Endodermal cell (in vitro differentiated cells): Measurements from ENCODE around the gene LYRM4. TPM values are rescaled to one million over a fixed set of nuclear protein-coding genes. Genes with fewer than 3 reads are reported as not detected.

Experiments
- DNase-seq: peaks from one replicate; pipeline ENCODE4 v3.0.0-alpha.2; 2017
- H3K27ac ChIP-seq: 2 replicates; pipeline ENCODE4 v1.5.1; 2013; ENCODE audit warnings: mild to moderate bottlenecking, low read depth, low read length, moderate library complexity
- H3K27me3 ChIP-seq: 2 replicates; pipeline ENCODE4 v1.6.1; 2013; ENCODE audit warnings: mild to moderate bottlenecking, low read length, moderate library complexity; ENCODE audit not compliant: insufficient read depth, control insufficient read depth, poor library complexity, severe bottlenecking
- H3K36me3 ChIP-seq: 2 replicates; pipeline ENCODE4 v1.7.0; 2013; ENCODE audit warnings: mild to moderate bottlenecking, low read length, moderate library complexity; ENCODE audit not compliant: control insufficient read depth, insufficient read depth
- H3K4me1 ChIP-seq: one replicate; pipeline ENCODE4 v1.7.0; 2013; ENCODE audit warnings: low read length; ENCODE audit not compliant: control insufficient read depth, insufficient read depth
- H3K4me3 ChIP-seq: 2 replicates; pipeline ENCODE4 v1.5.1; 2013; ENCODE audit warnings: mild to moderate bottlenecking, low read length, moderate library complexity
- H3K9ac ChIP-seq: 2 replicates; pipeline ENCODE4 v1.6.1; 2013; ENCODE audit warnings: mild to moderate bottlenecking, low read length, moderate library complexity; ENCODE audit not compliant: poor library complexity, severe bottlenecking; ENCODE audit errors: extremely low read depth
- H3K9me3 ChIP-seq: 2 replicates; pipeline ENCODE4 v1.6.1; 2013; ENCODE audit warnings: mild to moderate bottlenecking, low read length, moderate library complexity; ENCODE audit not compliant: control insufficient read depth
- H3K27ac Mint-ChIP-seq: 2 replicates; pipeline ENCODE4 v1.8.0; 2020; ENCODE audit warnings: mixed read lengths
- H3K27me3 Mint-ChIP-seq: 2 replicates; pipeline ENCODE4 v1.8.0; 2021; ENCODE audit warnings: mild to moderate bottlenecking, mixed read lengths; ENCODE audit not compliant: insufficient read depth
- H3K36me3 Mint-ChIP-seq: 2 replicates; pipeline ENCODE4 v1.8.0; 2020; ENCODE audit warnings: low read depth, mixed read lengths
- H3K4me1 Mint-ChIP-seq: 2 replicates; pipeline ENCODE4 v1.8.0; 2020; ENCODE audit warnings: mixed read lengths
- H3K4me3 Mint-ChIP-seq: 2 replicates; pipeline ENCODE4 v1.8.0; 2020; ENCODE audit warnings: mild to moderate bottlenecking, moderate library complexity, mixed read lengths
- H3K9me3 Mint-ChIP-seq: 2 replicates; pipeline ENCODE4 v1.8.0; 2020; ENCODE audit warnings: mild to moderate bottlenecking, mixed read lengths
- CTCF ChIP-seq: fragments of 200-600 bp; sonication (generic); conservative IDR thresholded peaks from 2 replicates; pipeline ENCODE4 v1.5.0; 2021; ENCODE audit warnings: antibody characterized with exemption, mild to moderate bottlenecking
- WGBS, 2 experiments: methylation state at CpG; one replicate each; pipeline versions ENCODE4 v1.1.5 to v1.1.7; 2013; ENCODE audit warnings: missing lambda C conversion rate in 2 of 2, mixed read lengths in 1 of 2; ENCODE audit not compliant: insufficient coverage in 1 of 2, insufficient read length in 1 of 2; 5-methylcytosine and 5-hydroxymethylcytosine counted together
- total RNA-seq, 2 donors: library from RNA; stranded (reverse); fragmentation: NEBNext Ultra II Directional in 1 of 2; extraction: Animal tissue kit (Norgen Biotek cat#: 25700) in 1 of 2; gene quantifications; 2 replicates in 1 of 2; 3 replicates in 1 of 2; pipeline ENCODE4 v1.2.1, GENCODE V29; 2021

LYRM4 gene
- total RNA-seq, 2 donors from 2014 or later = 32.1 to 44.3 TPM

GRCh38 chr6:5294392-5295211 is 33.9 kb upstream of the LYRM4 start:
- H3K27ac Mint-ChIP-seq = no peak overlapping the region
- Histone ChIP-seq H3K9ac (no peak overlapping the region), H3K27ac (no peak overlapping the region), H3K27me3 (no peaks in the 10 kb centered on the region), H3K9me3 (no peaks in the 10 kb centered on the region), H3K4me3 (no peak overlapping the region), H3K36me3 (no peaks in the 10 kb centered on the region), H3K4me1 (no peaks in the 10 kb centered on the region)
- no peak for DNase-seq
- no peaks in the 10 kb centered on the region for H3K27me3 Mint-ChIP-seq
- TF ChIP-seq CTCF = no peak
- H3K4me1 Mint-ChIP-seq = peaks cover 10% of the 10 kb centered on the region
- peaks cover 3% of the 10 kb centered on the region for H3K36me3 Mint-ChIP-seq
- H3K9me3 Mint-ChIP-seq = no peaks in the 10 kb centered on the region
- no peak overlapping the region for H3K4me3 Mint-ChIP-seq
- WGBS, 2 experiments = 91 to 100% methylated on average over 1 to 10 of the region's 11 CpGs

- 86% methylated on average over 1 of the region's 2 CpGs; no CpG with 5 or more reads in 1 of the 2 experiments for WGBS, 2 experiments
- Histone ChIP-seq H3K9ac (no peak overlapping the region), H3K4me1 (no peaks in the 10 kb centered on the region), H3K27me3 (no peaks in the 10 kb centered on the region), H3K36me3 (no peaks in the 10 kb centered on the region), H3K4me3 (no peak overlapping the region), H3K27ac (no peak overlapping the region), H3K9me3 (no peaks in the 10 kb centered on the region)
- no peak overlapping the region for H3K27ac Mint-ChIP-seq
- peaks cover 3% of the 10 kb centered on the region for H3K36me3 Mint-ChIP-seq
- no peak for DNase-seq
- no peaks in the 10 kb centered on the region for H3K27me3 Mint-ChIP-seq
- no peak overlapping the region for H3K4me3 Mint-ChIP-seq
- H3K9me3 Mint-ChIP-seq = no peaks in the 10 kb centered on the region
- TF ChIP-seq CTCF = no peak
- peaks cover 10% of the 10 kb centered on the region for H3K4me1 Mint-ChIP-seq
Observed at GRCh38 chr6:5293692-5294091, 32.9 kb upstream of the LYRM4 start.

GRCh38 chr6:5292154-5292553 is 31.4 kb upstream of the LYRM4 start:
- 83 to 100% methylated on average over 1 of the region's 1 CpG for WGBS, 2 experiments
- no peak overlapping the region for H3K27ac Mint-ChIP-seq
- peaks cover 14% of the 10 kb centered on the region for H3K4me1 Mint-ChIP-seq
- no peaks in the 10 kb centered on the region for H3K27me3 Mint-ChIP-seq
- H3K4me3 ChIP-seq = no peak overlapping the region
- no peak overlapping the region for H3K9ac ChIP-seq
- H3K27ac ChIP-seq = no peak overlapping the region
- H3K36me3 ChIP-seq = no peaks in the 10 kb centered on the region
- H3K9me3 ChIP-seq = no peaks in the 10 kb centered on the region
- no peak for TF ChIP-seq CTCF
- H3K36me3 Mint-ChIP-seq = peaks cover 3% of the 10 kb centered on the region
- H3K27me3 ChIP-seq = no peaks in the 10 kb centered on the region
- no peak overlapping the region for H3K4me3 Mint-ChIP-seq
- no peaks in the 10 kb centered on the region for H3K9me3 Mint-ChIP-seq
- H3K4me1 ChIP-seq = no peaks in the 10 kb centered on the region
- DNase-seq = no peak
